Activated CD4-positive, alpha-beta T cell treated with anti-CD3 and anti-CD28 coated beads for 4 hours (primary cell): ENCODE measurements around the gene TMEM240.
"Not testable (repeated sequence)": the region's sequence is repeated elsewhere in the genome, so short reads cannot be mapped to it uniquely, and the experiment has no call there.

Experiments used
- DNase-seq, 2 donors: peaks; one replicate each; pipeline ENCODE4 v3.0.0-alpha.2; 2020

TMEM240 gene

GRCh38 chr1:1556961-1557360 lies 16.5 kb upstream of the TMEM240 start:
- DNase-seq: not testable (repeated sequence)

GRCh38 chr1:1556505-1556904 lies 16.1 kb upstream of the TMEM240 start:
- DNase-seq: no peak

- no peak for DNase-seq
These were observed 14.8 kb upstream of the TMEM240 start for GRCh38 chr1:1554926-1555915.

- no peak for DNase-seq
These were observed 14.1 kb upstream of the TMEM240 start for GRCh38 chr1:1554550-1554925.

- no peak for DNase-seq
These were observed 13.5 kb upstream of the TMEM240 start for GRCh38 chr1:1553821-1554494.

GRCh38 chr1:1552263-1552639 lies 11.8 kb upstream of the TMEM240 start:
- no peak for DNase-seq

GRCh38 chr1:1551524-1552262 lies 11.3 kb upstream of the TMEM240 start:
- no peak for DNase-seq

GRCh38 chr1:1550591-1551432 lies 10.4 kb upstream of the TMEM240 start:
- no peak for DNase-seq

GRCh38 chr1:1550087-1550486 lies 9.7 kb upstream of the TMEM240 start:
- DNase-seq: no peak

GRCh38 chr1:1548591-1548990 lies 8.2 kb upstream of the TMEM240 start:
- DNase-seq: no peak

GRCh38 chr1:1547476-1547875 lies 7.1 kb upstream of the TMEM240 start:
- DNase-seq: no peak

GRCh38 chr1:1547011-1547410 lies 6.6 kb upstream of the TMEM240 start:
- DNase-seq: no peak

- no peak for DNase-seq
These were observed 5.7 kb upstream of the TMEM240 start for GRCh38 chr1:1545946-1546737.

- no peak for DNase-seq
These were observed 4.1 kb upstream of the TMEM240 start for GRCh38 chr1:1544544-1544943.

- DNase-seq: no peak
These were observed 3.3 kb upstream of the TMEM240 start for GRCh38 chr1:1543706-1544099.

- DNase-seq: no peak
These were observed 2.6 kb upstream of the TMEM240 start for GRCh38 chr1:1542766-1543705.

- no peak for DNase-seq
These were observed 1.7 kb upstream of the TMEM240 start for GRCh38 chr1:1541956-1542765.

GRCh38 chr1:1540818-1541628 lies 599 bp upstream of the TMEM240 start:
- DNase-seq: no peak
